Measurements from ENCODE around the gene STK32B.

DNA sequence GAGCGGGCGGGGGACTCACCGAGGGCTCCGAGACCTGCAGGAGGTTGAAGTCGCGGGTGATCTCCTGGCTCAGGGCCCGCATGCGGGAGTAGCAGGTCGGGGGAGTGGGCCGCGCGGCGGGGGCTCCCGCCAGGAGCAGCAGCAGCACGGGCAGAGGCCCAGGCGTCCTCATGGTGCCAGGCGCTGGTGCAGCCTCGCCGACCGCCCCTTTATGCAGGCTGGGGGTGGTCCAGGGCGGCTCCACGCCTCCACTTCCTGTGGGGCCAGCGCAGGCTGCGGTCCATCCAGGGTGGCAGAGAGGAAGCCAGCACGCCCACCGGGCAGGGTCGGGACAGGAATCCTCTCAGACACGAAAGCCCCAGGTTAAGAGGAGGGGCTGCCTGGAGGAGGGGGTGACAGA, 32.0 kb upstream of the STK32B start, which contains the start of gene CYTL1:
- TF ChIP-seq ZFX (IDR thresholded peaks at IDR 0.05) (no peak), CTCF (conservative IDR thresholded peaks at IDR 0.05) (no peak)

All from C4-2B (cell line).